Lung microvascular endothelial cell (primary cell): ENCODE measurements around the gene HSD17B4. TPM values are rescaled to one million over a fixed set of nuclear protein-coding genes. Genes with fewer than 3 reads are reported as not detected.
A peak's percentile ranks its signal among the peaks of the same experiment; 100 is the strongest.
"Not testable (repeated sequence)": the region's sequence is repeated elsewhere in the genome, so short reads cannot be mapped to it uniquely, and the experiment has no call there.

Source experiments
- DNase-seq, 2 donors: peaks; one replicate each; pipeline versions ENCODE4 v3.0.0 to v3.0.0-alpha.2; 2010; ENCODE audit warnings: low read depth in 2 of 2
- total RNA-seq: library from RNA; depleted of rRNA; stranded (reverse); fragments of >200 nt; gene quantifications from 2 replicates; pipeline ENCODE4 v1.2.1, GENCODE V29; 2014

The HSD17B4 gene
- total RNA-seq, 1 donor from 2014 or later = 143 TPM

DNA sequence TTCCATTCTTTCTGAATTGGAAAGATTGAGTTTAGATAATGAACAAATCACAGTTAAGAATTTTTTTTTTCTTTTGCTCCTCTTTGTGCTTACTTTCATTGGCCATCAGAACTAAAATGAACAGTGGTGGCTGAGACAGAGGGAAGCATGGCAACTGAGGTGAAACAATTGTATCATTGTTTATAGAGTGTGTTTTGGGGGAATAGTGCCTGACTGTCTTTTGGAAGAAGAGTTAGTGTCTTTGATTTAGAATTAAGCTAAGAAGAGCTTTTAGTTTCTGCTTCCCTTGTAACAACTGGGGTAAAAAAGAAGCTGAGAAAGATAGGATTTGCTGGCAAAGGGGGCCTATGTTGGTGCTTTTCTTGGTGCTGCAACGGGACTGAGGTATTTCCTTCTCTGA is 24.0 kb downstream of the HSD17B4 start:
- no peak for DNase-seq

DNA sequence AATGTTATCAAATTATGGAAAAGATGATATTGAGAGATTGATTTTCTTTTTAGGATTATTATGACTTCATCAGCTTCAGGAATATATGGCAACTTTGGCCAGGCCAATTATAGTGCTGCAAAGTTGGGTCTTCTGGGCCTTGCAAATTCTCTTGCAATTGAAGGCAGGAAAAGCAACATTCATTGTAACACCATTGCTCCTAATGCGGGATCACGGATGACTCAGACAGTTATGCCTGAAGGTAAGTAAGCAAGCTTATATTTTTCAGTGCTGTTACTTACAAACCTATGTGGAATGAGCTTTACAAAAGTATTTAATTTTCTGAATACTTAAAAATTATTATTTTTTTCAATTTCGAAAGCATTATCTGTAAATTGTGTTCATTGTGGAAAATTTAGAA is 26.5 kb downstream of the HSD17B4 start:
- no peak for DNase-seq

DNA sequence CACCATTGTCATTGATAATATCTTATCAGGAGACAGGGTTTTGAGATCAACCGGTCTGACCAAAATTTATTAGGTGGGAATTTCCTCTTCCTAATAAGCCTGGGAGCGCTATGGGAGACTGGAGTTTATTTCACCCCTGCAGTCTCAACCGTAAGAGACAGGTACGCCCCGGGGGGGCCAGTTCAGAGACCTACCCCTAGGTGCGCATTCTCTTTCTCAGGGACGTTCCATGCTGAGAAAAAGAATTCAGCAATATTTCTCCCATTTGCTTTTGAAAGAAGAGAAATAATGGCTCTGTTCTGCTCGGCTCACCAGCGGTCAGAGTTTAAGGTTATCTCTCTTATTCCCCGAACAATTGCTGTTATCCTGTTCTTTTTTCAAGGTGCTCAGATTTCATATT is 28.3 kb downstream of the HSD17B4 start:
- not testable (repeated sequence) for DNase-seq

DNA sequence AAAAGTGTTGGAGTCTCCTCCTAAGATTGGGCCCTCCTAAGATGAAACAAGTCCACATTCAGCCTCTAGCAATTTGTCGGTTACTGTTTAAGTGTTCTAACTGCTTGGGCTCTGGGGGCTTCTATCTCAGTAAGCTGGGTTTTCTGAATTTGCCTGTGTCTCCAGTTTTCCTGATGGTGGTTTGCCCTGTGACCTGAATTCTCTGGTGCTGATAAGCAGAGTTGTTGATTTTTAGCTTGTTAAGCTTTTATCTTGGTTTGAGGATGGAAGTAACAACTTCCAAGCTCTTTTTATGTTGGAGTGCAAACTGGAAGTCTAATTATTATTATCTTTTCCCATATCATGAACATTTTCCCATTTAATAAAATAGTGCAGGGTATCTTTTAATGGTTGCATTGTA is 30.9 kb downstream of the HSD17B4 start:
- no peak for DNase-seq

DNA sequence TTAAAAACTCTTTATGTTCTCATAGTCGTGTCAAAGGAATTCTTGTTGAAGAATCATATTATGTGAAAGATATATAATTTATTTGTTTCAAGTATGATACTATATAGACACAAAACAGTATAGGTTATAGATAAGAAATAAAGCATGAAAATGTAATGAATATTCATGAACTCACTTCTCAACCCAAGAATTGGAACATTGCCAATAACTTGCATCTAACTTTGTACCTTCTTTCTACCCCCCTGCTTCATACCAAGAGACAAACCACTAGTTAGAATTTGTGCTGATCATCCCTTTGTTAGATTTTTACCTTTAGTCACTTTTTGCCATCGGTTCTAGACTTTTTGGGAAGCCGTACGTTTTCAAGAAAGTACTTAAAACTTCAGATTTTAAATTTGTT is 32.6 kb downstream of the HSD17B4 start:
- DNase-seq = no peak

DNA sequence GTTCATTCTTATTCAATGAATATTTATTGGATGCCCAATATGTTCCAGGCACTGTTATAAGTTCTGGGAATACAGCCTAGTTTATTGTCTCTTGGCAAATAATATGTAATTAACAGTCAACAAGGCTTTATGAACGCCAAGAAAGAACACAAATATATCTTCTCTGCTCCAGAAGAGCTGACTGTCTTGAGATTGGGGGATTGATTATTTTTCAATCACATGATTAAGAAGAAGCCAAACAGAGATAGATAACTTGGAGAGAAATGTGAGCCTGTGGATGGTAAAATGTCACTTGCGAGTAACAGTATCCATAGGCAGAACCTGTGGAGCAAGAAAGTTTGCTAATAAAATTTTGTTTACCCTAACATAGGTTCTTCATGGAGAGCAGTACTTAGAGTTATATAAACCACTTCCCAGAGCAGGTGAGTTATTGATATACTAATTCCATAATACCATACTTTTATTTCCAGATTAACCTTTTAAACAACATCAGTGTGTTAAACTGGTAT is 49.4 kb downstream of the HSD17B4 start:
- no peak for DNase-seq

DNA sequence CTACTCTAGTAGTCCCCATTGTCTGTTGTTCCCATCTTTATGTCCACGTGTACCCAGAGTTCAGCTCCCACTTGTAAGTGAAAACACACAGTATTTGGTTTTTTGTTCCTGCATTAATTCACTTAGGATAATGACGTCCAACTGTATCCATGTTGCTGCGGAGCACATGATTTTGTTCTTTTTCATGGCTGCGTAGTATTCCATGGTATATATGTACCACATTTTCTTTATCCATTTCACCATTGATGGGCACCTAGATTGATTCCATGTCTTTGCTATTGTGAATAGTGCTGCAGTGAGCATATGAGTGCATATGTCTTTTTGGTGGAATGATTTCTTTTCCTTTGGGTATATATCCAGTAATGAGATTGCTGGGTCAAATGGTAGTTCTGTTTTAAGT is 51.6 kb downstream of the HSD17B4 start:
- not testable (repeated sequence) for DNase-seq

DNA sequence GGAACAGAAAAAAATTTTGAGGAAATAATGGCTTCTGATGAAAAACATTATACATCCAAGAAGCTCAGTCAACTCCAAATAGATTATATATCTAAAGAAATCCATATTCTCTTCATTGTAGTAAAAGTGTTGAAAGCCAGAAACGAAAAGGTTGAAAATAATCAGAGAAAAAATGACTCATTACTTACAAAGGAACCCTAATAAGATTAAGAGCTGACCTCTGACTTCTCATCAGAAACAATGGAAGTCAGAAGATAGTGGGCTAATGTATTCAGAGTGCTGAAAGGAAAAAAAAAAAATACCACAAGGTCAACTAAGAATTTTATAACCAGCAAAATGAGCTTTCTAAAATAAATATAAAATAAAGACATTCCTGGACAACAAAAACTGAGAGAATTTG is 60.0 kb downstream of the HSD17B4 start:
- no peak for DNase-seq

DNA sequence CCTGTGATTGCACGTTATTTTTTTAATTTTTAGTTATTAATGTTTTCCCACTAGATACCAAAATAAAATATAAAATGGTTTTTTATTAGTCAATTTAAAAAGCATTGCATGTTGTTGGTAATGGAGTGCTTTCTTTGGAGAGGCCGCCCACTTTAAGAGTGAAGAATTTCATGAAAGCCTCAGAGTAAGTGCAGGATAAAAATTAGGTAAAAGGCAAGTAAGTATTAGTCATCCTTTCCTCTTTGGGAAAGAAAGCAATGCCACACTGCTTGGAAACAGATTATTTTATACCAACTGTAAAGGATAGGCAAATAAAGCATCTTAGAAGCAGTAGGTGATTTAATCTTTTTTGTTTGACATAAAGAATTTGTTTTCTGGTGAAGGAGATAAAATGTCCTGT is 62.9 kb downstream of the HSD17B4 start:
- DNase-seq = peak; percentile 3 to 16

DNA sequence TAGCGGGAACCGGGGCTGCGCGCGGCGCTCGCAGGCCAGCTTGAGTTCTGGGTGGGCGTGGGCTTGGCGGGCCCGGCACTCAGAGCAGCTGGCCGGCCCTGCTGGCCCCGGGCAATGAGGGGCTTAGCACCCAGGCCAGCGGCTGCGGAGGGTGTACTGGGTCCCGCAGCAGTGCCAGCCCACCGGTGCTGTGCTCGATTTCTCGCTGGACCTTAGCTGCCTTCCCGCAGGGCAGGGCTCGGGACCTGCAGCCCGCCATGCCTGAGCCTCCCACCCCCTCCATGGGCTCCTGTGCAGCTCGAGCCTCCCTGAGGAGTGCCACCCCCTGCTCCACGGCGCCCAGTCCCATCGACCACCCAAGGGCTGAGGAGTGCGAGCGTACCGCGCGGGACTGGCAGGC is 64.8 kb downstream of the HSD17B4 start:
- DNase-seq = not testable (repeated sequence)

DNA sequence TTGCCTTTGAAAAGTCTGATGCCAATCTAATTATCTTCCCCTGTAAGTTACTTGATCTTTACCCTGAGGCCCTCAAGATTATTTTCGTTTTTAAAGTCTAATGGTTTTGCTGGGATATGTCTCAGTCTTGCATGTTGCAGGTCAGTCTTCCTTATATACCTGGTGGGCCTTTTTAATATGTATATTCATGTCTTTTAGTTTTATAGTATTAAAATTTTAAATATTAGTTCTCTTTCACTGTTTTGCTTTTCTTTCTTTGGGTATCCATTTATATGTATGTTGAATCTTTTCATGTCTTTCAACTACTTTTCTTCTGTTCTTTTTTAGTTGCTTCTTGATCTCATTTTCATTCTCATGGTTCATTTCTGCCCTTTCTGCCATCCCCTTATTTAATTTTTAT is 68.9 kb downstream of the HSD17B4 start:
- DNase-seq = no peak

DNA sequence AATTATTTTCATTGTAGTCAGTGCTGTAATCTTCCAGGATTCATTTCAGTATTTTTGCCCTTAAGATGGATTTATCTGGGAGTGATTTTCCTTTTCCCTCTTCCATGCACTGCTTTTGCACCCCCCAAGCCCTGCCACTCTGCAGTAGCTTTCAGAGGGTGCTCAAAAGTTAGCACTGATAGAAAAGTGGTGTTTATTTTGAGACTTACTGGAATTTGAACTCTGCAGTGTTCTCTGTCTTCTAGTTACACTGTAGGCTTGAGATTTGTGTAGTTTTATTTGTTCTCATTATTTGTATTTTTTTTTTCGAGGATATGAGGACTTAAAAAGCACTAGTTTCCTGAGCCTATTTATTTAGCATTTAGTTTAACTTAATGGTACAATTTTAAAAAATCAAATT is 70.5 kb downstream of the HSD17B4 start:
- DNase-seq = no peak

DNA sequence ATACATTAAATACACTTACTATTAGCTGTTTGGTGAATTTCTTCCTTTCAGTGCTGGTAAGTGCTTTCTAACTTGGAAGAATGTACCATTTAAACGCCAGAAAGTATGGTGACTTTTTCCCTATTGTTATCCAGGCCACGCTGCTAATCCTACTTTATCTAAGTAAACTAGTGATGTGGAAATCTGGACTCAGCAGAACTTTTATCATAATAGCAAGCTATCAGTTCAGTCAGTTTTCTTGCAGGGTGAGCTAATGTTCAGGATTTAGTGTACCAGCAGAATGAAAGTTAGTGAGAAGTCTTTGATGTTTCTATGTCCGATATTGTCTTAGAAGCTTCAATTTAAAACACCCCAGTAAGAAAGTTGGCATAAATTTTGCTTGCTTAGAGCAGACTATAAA is 72.2 kb downstream of the HSD17B4 start:
- DNase-seq = no peak

DNA sequence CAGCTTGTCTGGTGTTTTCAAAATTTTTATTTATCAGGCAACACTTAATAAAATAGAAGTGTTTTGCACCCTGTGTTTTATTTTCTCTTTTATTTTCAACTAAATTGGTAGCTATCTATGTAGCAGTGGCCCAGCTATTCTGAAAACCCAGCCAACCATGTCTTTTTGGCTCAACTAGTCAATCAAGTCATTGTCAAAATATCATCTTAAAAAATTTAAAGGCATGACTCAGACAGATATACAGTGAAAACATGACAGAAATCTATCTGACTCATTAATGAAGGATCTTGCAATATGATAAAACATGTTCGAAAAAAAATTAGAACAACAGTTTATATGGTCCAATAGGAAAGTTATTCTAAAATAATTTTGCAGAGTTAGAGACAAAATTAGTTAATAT is 75.1 kb downstream of the HSD17B4 start:
- DNase-seq = no peak

DNA sequence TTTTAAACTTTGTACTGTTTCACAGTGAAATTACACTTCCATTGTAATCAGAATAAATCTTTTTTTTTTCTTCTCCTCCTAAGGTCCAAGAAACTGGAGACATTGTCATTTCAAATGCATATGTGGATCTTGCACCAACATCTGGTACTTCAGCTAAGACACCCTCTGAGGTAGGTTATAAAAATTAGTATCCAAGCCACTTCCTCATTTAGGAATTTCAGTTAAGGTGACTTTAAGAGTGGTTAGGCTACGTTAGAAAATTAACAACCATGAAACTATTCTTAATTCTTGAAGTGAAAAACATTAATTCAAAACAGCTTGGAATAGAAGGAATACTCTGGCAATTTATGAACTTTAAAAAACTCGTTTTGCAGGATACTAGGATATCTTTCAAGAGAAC is 77.5 kb downstream of the HSD17B4 start:
- DNase-seq = no peak

DNA sequence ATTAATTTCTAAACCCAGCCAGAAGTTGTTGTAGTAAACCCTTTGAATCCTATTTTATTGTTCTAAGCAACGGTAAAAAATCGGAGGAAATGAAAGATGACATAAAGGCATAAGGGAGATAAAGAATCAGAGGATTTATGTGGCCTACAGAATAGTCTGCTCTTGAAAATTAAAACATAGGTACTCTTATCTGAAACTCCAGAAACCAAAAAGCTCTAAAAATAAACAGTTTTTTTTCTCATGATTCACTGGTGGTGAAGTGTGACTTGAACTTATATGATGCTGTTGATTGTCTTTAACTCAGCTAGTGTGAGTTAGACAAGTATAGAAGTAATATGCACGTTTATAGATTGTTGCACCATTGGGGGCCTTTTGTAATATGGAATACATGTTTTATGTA is 80.3 kb downstream of the HSD17B4 start:
- no peak for DNase-seq

DNA sequence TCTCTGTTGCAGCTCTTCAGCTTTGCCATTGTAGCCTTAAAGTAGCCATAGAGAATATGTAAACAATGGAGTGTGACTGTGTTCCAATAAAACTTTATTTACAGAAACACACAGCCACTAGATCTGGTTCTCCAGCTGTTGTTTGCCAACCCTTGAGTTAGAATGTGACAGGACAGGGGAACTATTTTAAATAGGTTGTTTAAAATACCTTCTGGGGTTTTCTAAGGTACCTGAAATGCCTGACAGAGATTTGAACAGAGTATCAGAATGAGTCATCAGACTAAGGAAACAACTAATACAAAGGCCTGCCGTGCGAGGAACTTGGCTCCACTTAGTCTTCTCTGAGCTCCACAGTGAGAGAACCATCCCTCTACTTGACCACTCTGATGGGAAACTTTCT is 85.4 kb downstream of the HSD17B4 start:
- DNase-seq = peak; percentile 35 to 81

DNA sequence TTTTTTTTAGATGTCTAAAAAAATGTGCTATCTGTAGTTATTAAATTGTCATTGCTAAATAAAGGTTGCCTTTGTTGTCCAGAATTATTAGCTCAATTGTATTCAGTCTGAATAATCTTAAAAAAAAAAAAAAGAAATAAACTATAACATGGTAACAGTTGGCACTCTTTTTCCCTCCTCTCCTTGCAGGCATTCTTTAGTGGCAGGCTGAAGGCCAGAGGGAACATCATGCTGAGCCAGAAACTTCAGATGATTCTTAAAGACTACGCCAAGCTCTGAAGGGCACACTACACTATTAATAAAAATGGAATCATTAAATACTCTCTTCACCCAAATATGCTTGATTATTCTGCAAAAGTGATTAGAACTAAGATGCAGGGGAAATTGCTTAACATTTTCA is 89.4 kb downstream of the HSD17B4 start:
- DNase-seq = no peak

DNA sequence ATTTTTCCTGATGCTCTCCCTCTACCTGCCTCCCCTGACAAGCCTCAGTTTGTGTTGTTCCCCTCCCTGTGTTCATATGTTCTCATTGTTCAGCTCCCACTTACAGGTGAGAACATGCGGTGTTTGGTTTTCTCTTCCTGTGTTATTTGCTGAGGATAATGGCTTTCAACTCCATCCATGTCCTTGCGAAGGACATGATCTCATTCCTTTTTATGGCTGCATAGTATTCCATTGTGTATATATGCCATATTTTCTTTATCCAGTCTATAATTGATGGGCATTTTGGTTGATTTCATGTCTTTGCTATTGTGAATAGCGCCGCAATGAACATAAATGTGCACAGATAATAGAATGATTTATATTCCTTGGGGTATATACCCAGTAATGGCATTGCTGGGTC is 99.5 kb downstream of the HSD17B4 start:
- DNase-seq = no peak

DNA sequence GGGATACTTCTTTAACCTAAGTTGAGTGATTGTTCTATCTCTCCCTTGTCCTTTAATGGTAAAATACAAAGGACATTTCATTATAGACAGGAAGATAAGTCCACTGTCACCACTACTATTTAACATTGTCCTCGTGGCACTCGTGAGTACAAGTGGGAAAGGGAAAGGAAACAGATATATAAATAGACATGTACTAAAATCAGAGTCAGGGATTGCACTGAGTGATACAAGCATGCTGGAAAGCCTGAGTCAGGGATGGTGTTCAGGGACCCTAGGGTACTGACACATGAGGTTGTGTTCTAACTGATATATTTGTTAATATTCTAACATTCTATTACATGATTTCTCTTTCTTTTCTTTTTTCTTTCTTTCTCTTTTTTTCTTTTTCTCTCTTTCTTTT is 102.3 kb downstream of the HSD17B4 start:
- no peak for DNase-seq

DNA sequence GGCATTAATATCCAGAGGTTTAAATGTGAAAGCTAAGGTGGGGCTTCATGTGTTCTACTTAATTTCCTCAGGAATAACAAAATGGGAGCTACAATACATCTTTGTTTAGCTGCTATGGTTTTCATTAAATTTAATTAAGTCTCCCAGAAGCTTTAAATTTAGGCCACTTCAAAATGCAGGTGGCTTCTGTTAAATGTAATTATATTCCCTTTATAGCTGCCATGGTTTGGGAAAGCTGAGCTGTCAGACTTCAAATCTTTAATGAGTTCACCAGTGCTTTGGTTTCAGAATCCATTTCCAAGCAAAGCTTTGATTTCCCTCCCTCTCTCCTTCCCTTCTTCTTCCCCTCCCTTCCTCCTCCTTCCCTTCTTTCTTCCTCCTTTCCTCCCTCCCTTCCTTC is 118.6 kb downstream of the HSD17B4 start:
- DNase-seq = no peak

DNA sequence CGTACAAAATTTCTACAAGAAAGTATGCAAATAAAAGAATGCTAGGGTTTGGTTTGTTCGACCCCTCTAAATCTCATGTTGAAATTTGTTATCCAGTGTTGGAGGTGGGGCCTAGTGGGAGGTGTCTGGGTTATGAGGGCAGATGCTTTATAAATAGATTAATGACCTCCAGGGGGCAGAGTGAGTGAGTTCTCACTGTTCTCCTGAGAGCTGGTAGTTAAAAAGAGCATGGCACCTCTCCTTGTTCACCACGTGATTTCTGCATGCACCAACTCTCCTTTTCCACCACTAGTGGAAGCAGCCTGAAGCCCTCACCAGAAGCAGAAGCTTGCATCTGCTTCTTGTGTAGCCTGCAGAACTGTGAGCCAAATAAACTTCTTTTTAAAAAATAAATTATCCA is 126.6 kb downstream of the HSD17B4 start:
- DNase-seq = peak; percentile 21 to 25

DNA sequence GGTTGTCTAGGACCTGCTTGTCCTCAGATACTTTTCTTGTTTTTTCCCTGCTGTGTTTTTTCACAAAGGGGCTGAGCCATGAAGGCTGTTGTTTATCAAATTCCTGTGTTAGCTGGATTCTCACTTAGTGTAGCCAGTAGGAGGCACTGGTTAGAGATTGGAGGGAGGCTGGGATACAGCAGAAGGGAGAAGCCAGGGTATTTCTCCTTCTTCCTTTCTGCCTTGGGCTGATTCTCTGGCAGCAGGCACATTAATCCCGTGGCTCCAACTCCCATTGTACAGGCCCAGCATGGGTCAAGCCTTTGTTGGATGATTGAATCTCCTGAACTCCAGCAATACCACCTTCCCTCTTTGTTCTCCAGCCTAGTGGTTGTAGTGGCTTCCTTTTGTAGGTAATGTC is 130.7 kb downstream of the HSD17B4 start:
- no peak for DNase-seq

DNA sequence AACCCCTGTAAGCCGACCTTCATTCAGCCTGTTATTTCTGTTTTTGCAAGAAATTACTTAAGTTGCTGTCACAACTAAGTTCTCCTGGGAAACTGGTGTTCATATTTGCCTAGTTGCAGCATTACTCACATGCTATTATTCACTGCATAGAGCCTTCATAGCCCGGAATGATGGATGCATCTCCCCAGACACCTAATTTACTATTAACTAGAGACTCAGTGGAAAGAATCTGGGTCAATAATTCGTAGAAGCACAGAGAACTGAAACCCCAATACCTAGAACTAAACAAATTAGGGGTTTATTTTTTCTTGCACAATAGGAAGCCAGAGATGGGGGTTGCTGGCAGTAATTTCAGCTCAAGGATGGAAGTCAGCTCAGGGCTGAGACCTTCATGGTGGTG is 131.4 kb downstream of the HSD17B4 start:
- DNase-seq = no peak
